HUES6 (cell line): ENCODE results near the gene TRAF6.
A peak's percentile ranks its signal among the peaks of the same experiment; 100 is the strongest.
"Not testable (repeated sequence)": the region's sequence is repeated elsewhere in the genome, so short reads cannot be mapped to it uniquely, and the experiment has no call there.

ENCODE experiments used
- H3K27ac ChIP-seq: 2 replicates; pipeline ENCODE4 v1.7.0; 2013; ENCODE audit warnings: low read depth, mild to moderate bottlenecking, low read length, inconsistent platforms
- H3K27me3 ChIP-seq: 2 replicates; pipeline ENCODE4 v1.6.1; 2013; ENCODE audit warnings: low read length; ENCODE audit not compliant: control insufficient read depth, insufficient read depth
- H3K36me3 ChIP-seq: 2 replicates; pipeline ENCODE4 v1.6.1; 2013; ENCODE audit warnings: low read length; ENCODE audit not compliant: control insufficient read depth, insufficient read depth
- H3K4me1 ChIP-seq: 2 replicates; pipeline ENCODE4 v1.6.1; 2013; ENCODE audit warnings: low read length; ENCODE audit not compliant: control insufficient read depth, insufficient read depth
- H3K4me3 ChIP-seq: 2 replicates; pipeline ENCODE4 v1.5.1; 2013; ENCODE audit warnings: low read depth, low read length
- H3K9ac ChIP-seq: one replicate; pipeline ENCODE4 v1.6.1; 2013; ENCODE audit warnings: mild to moderate bottlenecking, low read length
- H3K9me3 ChIP-seq: 2 replicates; pipeline ENCODE4 v1.6.1; 2013; ENCODE audit warnings: low read depth, low read length; ENCODE audit not compliant: control insufficient read depth, insufficient read depth

The TRAF6 gene

GRCh38 chr11:36512016-36512415, 1.9 kb upstream of the TRAF6 start:
- Histone ChIP-seq H3K36me3 (no peaks in the 10 kb centered on the region), H3K4me1 (peaks cover 11% of the 10 kb centered on the region), H3K27me3 (peaks cover 3% of the 10 kb centered on the region; the same call in 1 of the 2 replicates), H3K27ac (no peak overlapping the region), H3K4me3 (no peak overlapping the region), H3K9me3 (no peaks in the 10 kb centered on the region), H3K9ac (no peak overlapping the region)

GRCh38 chr11:36511062-36511461, 990 bp upstream of the TRAF6 start:
- not testable (repeated sequence) for H3K27ac ChIP-seq, H3K9me3 ChIP-seq, H3K36me3 ChIP-seq, H3K27me3 ChIP-seq, H3K9ac ChIP-seq
- Histone ChIP-seq H3K4me3 (peak overlapping the region; percentile 95), H3K4me1 (peaks cover 11% of the 10 kb centered on the region)

- H3K9me3 ChIP-seq = no peaks in the 10 kb centered on the region
- H3K4me1 ChIP-seq = peaks cover 11% of the 10 kb centered on the region
- peak overlapping the region; percentile 95 for H3K9ac ChIP-seq
- H3K36me3 ChIP-seq = no peaks in the 10 kb centered on the region
- H3K4me3 ChIP-seq = peak overlapping the region; percentile 95
- peaks cover 2% of the 10 kb centered on the region; the same call in 1 of the 2 replicates for H3K27me3 ChIP-seq
- no peak overlapping the region for H3K27ac ChIP-seq
These were observed 496 bp upstream of the TRAF6 start for GRCh38 chr11:36510594-36510942.

GRCh38 chr11:36509201-36509639, 852 bp downstream of the TRAF6 start:
- H3K9me3 ChIP-seq = no peaks in the 10 kb centered on the region
- peaks cover 11% of the 10 kb centered on the region for H3K4me1 ChIP-seq
- H3K9ac ChIP-seq = peak overlapping the region; percentile 95
- no peaks in the 10 kb centered on the region for H3K36me3 ChIP-seq
- H3K4me3 ChIP-seq = peak overlapping the region; percentile 95
- no peaks in the 10 kb centered on the region; the same call in 1 of the 2 replicates for H3K27me3 ChIP-seq
- H3K27ac ChIP-seq = no peak overlapping the region

GRCh38 chr11:36508743-36509142, 1.3 kb downstream of the TRAF6 start:
- Histone ChIP-seq H3K27ac (no peak overlapping the region), H3K9me3 (no peaks in the 10 kb centered on the region), H3K4me3 (peak overlapping the region; percentile 95), H3K4me1 (peaks cover 11% of the 10 kb centered on the region), H3K27me3 (no peaks in the 10 kb centered on the region), H3K9ac (peak overlapping the region; percentile 1), H3K36me3 (no peaks in the 10 kb centered on the region)

DNA sequence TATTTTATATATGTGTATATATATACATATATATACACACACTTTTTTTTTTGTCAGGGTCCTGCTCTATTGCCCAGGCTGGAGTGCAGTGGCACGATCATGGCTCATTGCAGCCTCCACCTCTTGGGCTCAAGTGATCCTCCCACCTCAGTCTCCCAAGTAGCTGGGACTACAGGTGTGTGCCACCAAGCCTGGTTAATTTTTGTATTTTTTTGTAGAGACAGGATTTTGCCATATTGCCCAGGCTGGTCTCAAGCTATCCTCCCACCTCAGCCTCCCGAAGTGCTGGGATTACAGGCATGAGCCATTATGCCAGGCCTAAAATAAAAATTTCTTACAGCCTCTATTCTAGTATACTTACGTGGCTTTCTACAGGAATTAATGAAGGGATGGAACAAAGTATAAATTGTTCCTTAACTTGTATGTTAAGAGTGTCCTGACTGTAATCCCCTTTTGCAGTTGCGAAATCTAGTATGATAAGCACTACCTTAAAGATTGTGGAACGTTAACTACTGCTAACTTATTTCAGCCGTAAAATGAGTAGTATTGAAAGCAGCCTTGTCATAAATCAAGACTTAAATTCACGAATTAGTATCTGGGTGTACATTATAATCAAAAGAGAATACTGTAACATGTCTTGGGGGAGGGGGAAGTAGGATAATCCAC, 2.1 kb downstream of the TRAF6 start:
- no peak overlapping the region for H3K9ac ChIP-seq
- no peaks in the 10 kb centered on the region for H3K9me3 ChIP-seq
- H3K4me1 ChIP-seq = peaks cover 11% of the 10 kb centered on the region
- H3K27ac ChIP-seq = no peak overlapping the region
- H3K4me3 ChIP-seq = peak overlapping the region; percentile 95; the same call in 1 of the 2 replicates
- H3K36me3 ChIP-seq = no peaks in the 10 kb centered on the region
- H3K27me3 ChIP-seq = no peaks in the 10 kb centered on the region

GRCh38 chr11:36501236-36501635, 8.8 kb downstream of the TRAF6 start:
- no peaks in the 10 kb centered on the region for H3K9me3 ChIP-seq
- H3K27ac ChIP-seq = no peak overlapping the region
- H3K27me3 ChIP-seq = no peaks in the 10 kb centered on the region
- H3K36me3 ChIP-seq = peaks cover 42% of the 10 kb centered on the region
- no peak overlapping the region for H3K4me3 ChIP-seq
- no peak overlapping the region for H3K9ac ChIP-seq
- H3K4me1 ChIP-seq = no peaks in the 10 kb centered on the region

DNA sequence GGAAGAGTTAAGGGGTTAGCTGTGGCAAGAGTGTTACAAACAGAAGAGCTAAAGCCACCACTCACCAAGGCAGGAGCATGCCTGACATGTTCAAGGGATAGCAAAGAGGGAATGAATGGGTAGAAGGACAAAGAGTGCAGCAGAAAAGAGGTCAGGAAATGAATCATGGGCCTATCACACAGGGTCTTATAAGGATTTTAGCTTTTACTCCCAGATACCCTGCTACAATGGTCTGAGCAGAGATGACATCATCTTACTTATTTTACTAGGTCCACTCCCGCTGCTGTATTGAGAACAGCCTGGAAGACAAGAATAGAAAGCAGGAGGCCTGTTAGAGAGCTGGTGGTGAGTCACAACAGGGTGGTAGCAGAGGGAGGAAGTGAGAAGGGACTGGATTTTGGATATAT, 9.8 kb downstream of the TRAF6 start:
- Histone ChIP-seq H3K9ac (no peak overlapping the region), H3K9me3 (no peaks in the 10 kb centered on the region), H3K4me1 (no peaks in the 10 kb centered on the region), H3K27me3 (no peaks in the 10 kb centered on the region), H3K4me3 (no peak overlapping the region), H3K36me3 (peaks cover 46% of the 10 kb centered on the region), H3K27ac (no peak overlapping the region)

DNA sequence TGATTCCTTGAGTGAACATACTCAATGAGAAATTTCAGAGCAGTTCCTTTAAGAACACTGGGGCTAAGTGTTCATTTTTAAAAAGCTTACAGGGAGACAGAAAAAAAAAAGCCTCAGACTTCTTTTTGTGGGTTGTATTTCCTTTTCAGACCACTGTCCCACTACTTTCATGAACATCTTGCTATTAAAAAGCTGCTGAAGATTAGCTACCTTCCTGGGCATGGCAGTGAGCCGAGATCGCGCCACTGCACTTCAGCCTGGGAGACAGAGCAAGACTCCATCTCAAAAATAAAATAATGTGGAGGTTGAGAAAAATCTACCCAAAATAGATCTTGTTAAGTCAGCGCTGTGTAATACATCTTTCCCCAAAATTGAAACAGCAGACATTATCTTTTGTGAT, 10.8 kb downstream of the TRAF6 start:
- Histone ChIP-seq H3K4me3 (no peak overlapping the region), H3K9me3 (no peaks in the 10 kb centered on the region), H3K27ac (no peak overlapping the region), H3K4me1 (no peaks in the 10 kb centered on the region), H3K36me3 (peaks cover 49% of the 10 kb centered on the region), H3K27me3 (no peaks in the 10 kb centered on the region), H3K9ac (no peak overlapping the region)

GRCh38 chr11:36498721-36499120, 11.4 kb downstream of the TRAF6 start:
- no peaks in the 10 kb centered on the region for H3K27me3 ChIP-seq
- no peak overlapping the region for H3K27ac ChIP-seq
- H3K36me3 ChIP-seq = peaks cover 52% of the 10 kb centered on the region
- no peaks in the 10 kb centered on the region for H3K9me3 ChIP-seq
- H3K4me3 ChIP-seq = no peak overlapping the region
- no peak overlapping the region for H3K9ac ChIP-seq
- no peaks in the 10 kb centered on the region for H3K4me1 ChIP-seq

GRCh38 chr11:36493332-36493731, 16.7 kb downstream of the TRAF6 start:
- H3K27ac ChIP-seq = no peak overlapping the region
- no peaks in the 10 kb centered on the region for H3K9me3 ChIP-seq
- no peak overlapping the region for H3K9ac ChIP-seq
- peaks cover 61% of the 10 kb centered on the region for H3K36me3 ChIP-seq
- H3K27me3 ChIP-seq = no peaks in the 10 kb centered on the region
- no peaks in the 10 kb centered on the region for H3K4me1 ChIP-seq
- no peak overlapping the region for H3K4me3 ChIP-seq
